ENCODE results near the gene C14orf180. TPM values are rescaled to one million over a fixed set of nuclear protein-coding genes. Genes with fewer than 3 reads are reported as not detected.

Gene C14orf180
- polyA plus RNA-seq, 1 donor (not counting 4 experiments of a cell fraction or from before 2014, with no cell fraction given): not detected

- H3K27me3 ChIP-seq (ENCODE audit: control insufficient read depth, extremely low read depth, insufficient read depth, low read length): no peaks in the 10 kb centered on the region
- H3K79me2 ChIP-seq (ENCODE audit: control insufficient read depth, insufficient read depth, low read length): no peaks in the 10 kb centered on the region
- dilution Hi-C loops (cut with MboI; ENCODE audit: extremely low pct_ligation_motif_present, low sequenced_read_pairs): no loop called here
- no peak overlapping the region for H3K27ac ChIP-seq (ENCODE audit: control insufficient read depth, insufficient read depth, low read length)
- no peak for FAIRE-seq
- H4K20me1 ChIP-seq (ENCODE audit: control insufficient read depth, extremely low read depth, insufficient read depth, low read length): no peaks in the 10 kb centered on the region
- no peak overlapping the region for H2AFZ ChIP-seq (ENCODE audit: control insufficient read depth, low read length)
- no peaks in the 10 kb centered on the region for H3K4me1 ChIP-seq (ENCODE audit: control insufficient read depth, extremely low read depth, insufficient read depth, low read length)
- no peaks in the 10 kb centered on the region for H3K36me3 ChIP-seq (ENCODE audit: control insufficient read depth in 2 of 2, extremely low read depth in 1 of 2, insufficient read depth in 2 of 2, low read length in 2 of 2)
- H3K4me3 ChIP-seq (ENCODE audit: control insufficient read depth in 2 of 3, extremely low read depth in 1 of 3, insufficient read depth in 2 of 3, low read depth in 1 of 3, low read length in 3 of 3): no peak overlapping the region
- H3K9ac ChIP-seq (ENCODE audit: control insufficient read depth, extremely low read depth, insufficient read depth, low read length): no peak overlapping the region
- no peak for DNase-seq (ENCODE audit: low read depth, low spot score)
- no peak overlapping the region for H3K4me2 ChIP-seq (ENCODE audit: control insufficient read depth, extremely low read depth, insufficient read depth, low read depth, low read length)
- H3K9me3 ChIP-seq (ENCODE audit: control insufficient read depth, low read depth, low read length): no peaks in the 10 kb centered on the region
- TF ChIP-seq CTCF (optimal IDR thresholded peaks at IDR 0.05 in 1 of 3, IDR thresholded peaks at IDR 0.05 in 1 of 3, conservative IDR thresholded peaks at IDR 0.05 in 1 of 3; ENCODE audit: extremely low read depth in 1 of 3, insufficient read depth in 2 of 3, low read length in 3 of 3): no peak
- no peak for TF ChIP-seq EZH2 (IDR thresholded peaks at IDR 0.05; ENCODE audit: low read length)
- H3K9me1 ChIP-seq (ENCODE audit: control insufficient read depth, extremely low read depth, insufficient read depth, low read length): no peaks in the 10 kb centered on the region
Observed at GRCh38 chr14:104614126-104614812, 34.7 kb downstream of the C14orf180 start.

- Histone ChIP-seq H3K9me3 (ENCODE audit: control insufficient read depth, low read depth, low read length) (no peaks in the 10 kb centered on the region), H3K9ac (ENCODE audit: control insufficient read depth, extremely low read depth, insufficient read depth, low read length) (no peak overlapping the region), H3K4me1 (ENCODE audit: control insufficient read depth, extremely low read depth, insufficient read depth, low read length) (no peaks in the 10 kb centered on the region), H3K4me2 (ENCODE audit: control insufficient read depth, extremely low read depth, insufficient read depth, low read depth, low read length) (no peak overlapping the region), H3K27ac (ENCODE audit: control insufficient read depth, insufficient read depth, low read length) (no peak overlapping the region), H3K36me3 (ENCODE audit: control insufficient read depth in 2 of 2, extremely low read depth in 1 of 2, insufficient read depth in 2 of 2, low read length in 2 of 2) (no peaks in the 10 kb centered on the region), H4K20me1 (ENCODE audit: control insufficient read depth, extremely low read depth, insufficient read depth, low read length) (no peaks in the 10 kb centered on the region), H3K79me2 (ENCODE audit: control insufficient read depth, insufficient read depth, low read length) (no peaks in the 10 kb centered on the region), H2AFZ (ENCODE audit: control insufficient read depth, low read length) (no peak overlapping the region), H3K9me1 (ENCODE audit: control insufficient read depth, extremely low read depth, insufficient read depth, low read length) (no peaks in the 10 kb centered on the region), H3K27me3 (ENCODE audit: control insufficient read depth, extremely low read depth, insufficient read depth, low read length) (peaks cover 5% of the 10 kb centered on the region), H3K4me3 (ENCODE audit: control insufficient read depth in 2 of 3, extremely low read depth in 1 of 3, insufficient read depth in 2 of 3, low read depth in 1 of 3, low read length in 3 of 3) (no peak overlapping the region)
- dilution Hi-C loops (cut with MboI; ENCODE audit: extremely low pct_ligation_motif_present, low sequenced_read_pairs): no loop called here
- DNase-seq (ENCODE audit: low read depth, low spot score) (no peak), FAIRE-seq (no peak)
- no peak for TF ChIP-seq EZH2 (IDR thresholded peaks at IDR 0.05; ENCODE audit: low read length)
- no peak for TF ChIP-seq CTCF (optimal IDR thresholded peaks at IDR 0.05 in 1 of 3, IDR thresholded peaks at IDR 0.05 in 1 of 3, conservative IDR thresholded peaks at IDR 0.05 in 1 of 3; ENCODE audit: extremely low read depth in 1 of 3, insufficient read depth in 2 of 3, low read length in 3 of 3)
Observed at GRCh38 chr14:104624939-104625338, 45.4 kb downstream of the C14orf180 start.
